Astrocyte of the spinal cord (primary cell): Measurements from ENCODE around the gene LPA.

Source experiments
- DNase-seq: peaks from one replicate; pipeline ENCODE4 v3.0.0; 2011; ENCODE audit warnings: low read depth, low spot score
- H3K4me3 ChIP-seq: 2 replicates; pipeline ENCODE4 v1.5.1; 2011; ENCODE audit warnings: low read depth, mild to moderate bottlenecking, low read length, moderate library complexity
- CTCF ChIP-seq: IDR thresholded peaks from 2 replicates; pipeline ENCODE4 v1.5.1; 2012; ENCODE audit warnings: low read depth, mild to moderate bottlenecking, low read length, inconsistent platforms
- in situ Hi-C: cut with HindIII; loops from 2 replicates; pipeline ENCODE4 v1.10.0; 2017; ENCODE audit warnings: low sequenced_read_pairs

The LPA gene

GRCh38 chr6:160668589-160668988 lies 4.5 kb upstream of the LPA start:
- in situ Hi-C loops, result no loop called here

GRCh38 chr6:160667639-160668481 lies 3.8 kb upstream of the LPA start:
- TF ChIP-seq CTCF, result no peak
- H3K4me3 ChIP-seq, result no peak overlapping the region
- in situ Hi-C loops, result no loop called here
- no peak for DNase-seq

More at GRCh38 chr6:160668589-160668988, 4.5 kb upstream of the LPA start:
- no peak for TF ChIP-seq CTCF
- DNase-seq, result no peak
- no peak overlapping the region for H3K4me3 ChIP-seq

GRCh38 chr6:160662842-160663241 lies 1.2 kb downstream of the LPA start:
- in situ Hi-C loops, result no loop called here
- no peak overlapping the region for H3K4me3 ChIP-seq
- no peak for TF ChIP-seq CTCF
- no peak for DNase-seq

DNA sequence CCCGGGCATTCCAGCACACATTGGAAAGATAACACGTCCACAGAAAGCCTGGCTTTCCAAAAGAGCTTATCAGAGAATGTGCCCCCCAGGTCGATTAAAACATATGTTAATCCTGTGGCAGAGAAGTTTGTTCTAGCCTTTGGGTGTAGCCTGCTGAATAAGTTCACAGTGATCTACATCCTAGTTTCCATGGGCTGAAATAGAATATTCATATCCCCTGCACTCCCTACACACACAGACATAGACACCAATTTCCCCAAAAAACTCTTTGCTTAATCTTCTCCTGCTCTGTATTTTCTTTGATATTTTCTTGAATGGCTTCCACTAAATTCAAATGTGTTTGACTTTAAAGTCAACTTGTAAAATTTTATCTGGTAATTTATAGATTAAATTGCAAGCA lies 1.6 kb downstream of the LPA start:
- DNase-seq, result no peak
- no peak for TF ChIP-seq CTCF
- no peak overlapping the region for H3K4me3 ChIP-seq
- in situ Hi-C loops, result no loop called here

DNA sequence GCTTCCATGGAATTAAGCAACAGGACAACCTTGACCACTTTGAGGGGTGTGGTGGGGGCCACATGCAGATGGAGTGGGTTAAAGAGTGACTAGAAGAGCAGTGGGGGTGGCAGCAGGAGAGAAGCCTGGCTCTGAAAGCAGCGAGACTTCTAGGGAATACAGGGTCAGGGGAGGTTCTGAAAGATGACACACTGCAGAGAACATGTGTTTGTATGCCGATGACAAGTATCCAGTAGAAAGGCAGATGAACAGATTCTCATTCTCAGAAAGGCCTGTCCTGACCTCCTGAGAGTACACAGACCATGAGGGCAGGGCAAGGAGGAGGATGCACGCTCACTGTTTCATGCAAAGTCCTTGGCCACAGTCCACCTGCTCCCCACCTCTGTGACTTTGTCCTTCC lies 2.9 kb downstream of the LPA start:
- H3K4me3 ChIP-seq, result no peak overlapping the region
- in situ Hi-C loops, result no loop called here
- no peak for DNase-seq
- TF ChIP-seq CTCF, result no peak

- in situ Hi-C loops, result no loop called here
- no peak overlapping the region for H3K4me3 ChIP-seq
- DNase-seq, result no peak
- no peak for TF ChIP-seq CTCF
These were observed 4.5 kb downstream of the LPA start for GRCh38 chr6:160659562-160659961.
